Thyroid gland (tissue), 4 donors: ENCODE measurements around the gene SMARCC2. TPM values are rescaled to one million over a fixed set of nuclear protein-coding genes. Genes with fewer than 3 reads are reported as not detected.

Experiments used
- DNase-seq, 2 donors: peaks; one replicate each; pipeline ENCODE4 v3.0.0-alpha.2; 2019
- H3K27ac ChIP-seq, 3 donors: fragments of 200-600 bp; sonication (generic); 1 replicate in 2 of 3; 2 replicates in 1 of 3; pipeline ENCODE4 v1.5.1; 2016 to 2019; ENCODE audit warnings: mild to moderate bottlenecking in 1 of 3, moderate library complexity in 1 of 3
- H3K27me3 ChIP-seq: fragments of 200-600 bp; sonication (generic); one replicate; pipeline ENCODE4 v1.5.1; 2019
- H3K36me3 ChIP-seq, 2 donors: fragments of 200-600 bp; sonication (generic); one replicate each; pipeline ENCODE4 v1.5.1; 2016 to 2019
- H3K4me1 ChIP-seq, 2 donors: fragments of 200-600 bp; sonication (generic); one replicate each; pipeline ENCODE4 v1.5.1; 2017 to 2019
- H3K4me3 ChIP-seq, 3 donors: fragments of 200-600 bp; sonication (generic); replicated peaks in 1 of 3; 1 replicate in 2 of 3; 2 replicates in 1 of 3; pipeline ENCODE4 v1.5.1; 2016; ENCODE audit warnings: mild to moderate bottlenecking in 1 of 3
- H3K9me3 ChIP-seq: fragments of 200-600 bp; sonication (generic); one replicate; pipeline ENCODE4 v1.5.1; 2017
- CTCF ChIP-seq, 6 experiments: fragments of 200-600 bp in 3 of 6; fragments of 450-650 bp in 3 of 6; sonication (generic) in 3 of 6; IDR thresholded peaks; one replicate each; pipeline ENCODE4 v1.5.1; 2016 to 2019; ENCODE audit warnings: antibody characterized with exemption in 6 of 6, mild to moderate bottlenecking in 2 of 6, inconsistent platforms in 1 of 6, moderate library complexity in 1 of 6
- POLR2A ChIP-seq, 2 donors: fragments of 450-650 bp; IDR thresholded peaks; one replicate each; pipeline ENCODE4 v1.6.1; 2017; ENCODE audit warnings: antibody characterized with exemption in 2 of 2, mild to moderate bottlenecking in 2 of 2, moderate library complexity in 1 of 2
- WGBS, 2 donors: methylation state at CpG; one replicate each; pipeline ENCODE4 v1.1.5; 2017; 5-methylcytosine and 5-hydroxymethylcytosine counted together
- intact Hi-C: fragments of 100-400 bp; cut with DNase I; formaldehyde crosslinking; loops from one replicate; pipeline ENCODE4 v1.15.1; 2023
- total RNA-seq, 4 donors: library from RNA; depleted of rRNA; stranded (reverse); fragments of >200 nt; gene quantifications; one replicate each; pipeline ENCODE4 v1.2.3, GENCODE V29; 2016

The SMARCC2 gene
- total RNA-seq, 4 donors from 2014 or later = 76.5 to 101 (median 83.0) TPM

GRCh38 chr12:56189918-56190694, 823 bp upstream of the SMARCC2 start:
- DNase-seq = peak; percentile 86 to 88
- TF ChIP-seq POLR2A (IDR thresholded peaks at IDR 0.05) (peak in 1 of 2 donors; percentile 35), CTCF (IDR thresholded peaks at IDR 0.05) (peak in 1 of 6 experiments; percentile 16)
- peak overlapping the region; percentile 14 to 94 (median 77) for H3K4me3 ChIP-seq
- peaks cover 2 to 7% of the 10 kb centered on the region in 2 donors for H3K36me3 ChIP-seq
- WGBS, 2 donors = 1% methylated on average over 42 of the region's 42 CpGs
- intact Hi-C loops = loop anchor here (2.0 kb wide), 1 partner anchor 69 kb away; no protein-coding TSS in a partner anchor
- peak overlapping the region; percentile 84 to 99 (median 98) for H3K27ac ChIP-seq
- no peaks in the 10 kb centered on the region for H3K9me3 ChIP-seq
- H3K4me1 ChIP-seq = peaks cover 14 to 22% of the 10 kb centered on the region in 2 donors
- H3K27me3 ChIP-seq = no peaks in the 10 kb centered on the region

GRCh38 chr12:56188778-56189098, 545 bp downstream of the SMARCC2 start:
- Histone ChIP-seq H3K4me3 (peak overlapping the region; percentile 62 to 77 (median 68)), H3K9me3 (no peaks in the 10 kb centered on the region), H3K36me3 (peaks cover 16 to 20% of the 10 kb centered on the region in 2 donors), H3K4me1 (peaks cover 14 to 22% of the 10 kb centered on the region in 2 donors), H3K27ac (peak overlapping the region; percentile 85 to 93 (median 90)), H3K27me3 (no peaks in the 10 kb centered on the region)
- intact Hi-C loops = loop anchor here (2.0 kb wide), 1 partner anchor 68 kb away; no protein-coding TSS in a partner anchor
- TF ChIP-seq POLR2A (IDR thresholded peaks at IDR 0.05) (no peak), CTCF (IDR thresholded peaks at IDR 0.05) (no peak)
- no peak for DNase-seq
- WGBS, 2 donors = 0 to 2% methylated on average over 10 to 14 of the region's 17 CpGs

GRCh38 chr12:56188131-56188777, 1.0 kb downstream of the SMARCC2 start:
- intact Hi-C loops = loop anchor here (2.0 kb wide), 1 partner anchor 67 kb away; no protein-coding TSS in a partner anchor
- no peaks in the 10 kb centered on the region for H3K9me3 ChIP-seq
- 16 to 21% methylated on average over 10 of the region's 10 CpGs for WGBS, 2 donors
- TF ChIP-seq POLR2A (IDR thresholded peaks at IDR 0.05) (no peak), CTCF (IDR thresholded peaks at IDR 0.05) (no peak)
- H3K4me1 ChIP-seq = peaks cover 14 to 22% of the 10 kb centered on the region in 2 donors
- no peaks in the 10 kb centered on the region for H3K27me3 ChIP-seq
- H3K27ac ChIP-seq = peak overlapping the region; percentile 85 to 93 (median 90)
- DNase-seq = no peak
- peaks cover 21 to 24% of the 10 kb centered on the region in 2 donors for H3K36me3 ChIP-seq
- peak overlapping the region; percentile 62 to 77 (median 68) for H3K4me3 ChIP-seq

- WGBS, 2 donors = 39 to 58% methylated on average over 2 of the region's 2 CpGs
- no peak for DNase-seq
- no peak overlapping the region for H3K4me3 ChIP-seq
- intact Hi-C loops = no loop called here
- no peak for TF ChIP-seq CTCF (IDR thresholded peaks at IDR 0.05)
- no peak for TF ChIP-seq POLR2A (IDR thresholded peaks at IDR 0.05)
- H3K9me3 ChIP-seq = no peaks in the 10 kb centered on the region
- H3K27ac ChIP-seq = no peak overlapping the region
- H3K27me3 ChIP-seq = no peaks in the 10 kb centered on the region
- H3K4me1 ChIP-seq = peaks cover 14 to 22% of the 10 kb centered on the region in 2 donors
- peaks cover 26 to 28% of the 10 kb centered on the region in 2 donors for H3K36me3 ChIP-seq
Measured at GRCh38 chr12:56186957-56187356, 2.3 kb downstream of the SMARCC2 start.

GRCh38 chr12:56178347-56178746, 10.9 kb downstream of the SMARCC2 start:
- 90 to 94% methylated on average over 3 of the region's 3 CpGs for WGBS, 2 donors
- H3K4me1 ChIP-seq = no peaks in the 10 kb centered on the region
- intact Hi-C loops = no loop called here
- no peak overlapping the region for H3K4me3 ChIP-seq
- peaks cover 68 to 74% of the 10 kb centered on the region in 2 donors for H3K36me3 ChIP-seq
- H3K27ac ChIP-seq = no peak overlapping the region
- no peaks in the 10 kb centered on the region for H3K27me3 ChIP-seq
- no peak for TF ChIP-seq POLR2A (IDR thresholded peaks at IDR 0.05)
- TF ChIP-seq CTCF (IDR thresholded peaks at IDR 0.05) = no peak
- H3K9me3 ChIP-seq = no peaks in the 10 kb centered on the region
- DNase-seq = no peak
